A673 (cell line): ENCODE results near the gene NUP85. TPM values are rescaled to one million over a fixed set of nuclear protein-coding genes. Genes with fewer than 3 reads are reported as not detected.

Experiments
- BruUV-seq: library from RNA; stranded (reverse); fragments of 400-500 nt; replicated peaks from 2 replicates; lab custom pipeline; 2021; lab: Mats Ljungman, UMichigan
- CTCF ChIA-PET: fragments of 300-600 bp; sonication (Branson Sonifier 250); formaldehyde crosslinking; loops from one replicate; lab custom pipeline; 2022; ENCODE audit warnings: antibody characterized with exemption; lab: Charles Lee
- POLR2A ChIA-PET: fragments of 300-600 bp; sonication (Branson Sonifier 250); formaldehyde crosslinking; loops from one replicate; lab custom pipeline; 2022; ENCODE audit warnings: antibody characterized with exemption; ENCODE audit not compliant: low non-redundant PET; lab: Charles Lee
- DNase-seq: peaks from one replicate; pipeline ENCODE4 v3.0.0-alpha.2; 2015; ENCODE audit warnings: low spot score
- H3K27ac ChIP-seq: fragments of 200-600 bp; sonication (generic); 2 replicates; pipeline ENCODE4 v1.5.1; 2016; ENCODE audit warnings: mixed run types, low read depth, mild to moderate bottlenecking, mixed read lengths, antibody characterized with exemption, low read length; ENCODE audit not compliant: poor library complexity, severe bottlenecking
- H3K27me3 ChIP-seq: fragments of 200-600 bp; sonication (generic); replicated peaks from 2 replicates; pipeline ENCODE4 v1.6.1; 2017; ENCODE audit warnings: mixed run types, low read depth, mild to moderate bottlenecking, mixed read lengths, antibody characterized with exemption, low read length; ENCODE audit not compliant: insufficient read depth, poor library complexity
- H3K36me3 ChIP-seq: fragments of 200-600 bp; sonication (generic); 2 replicates; pipeline ENCODE4 v1.6.1; 2016; ENCODE audit warnings: mixed run types, mild to moderate bottlenecking, mixed read lengths, antibody characterized with exemption, low read length; ENCODE audit not compliant: insufficient read depth, poor library complexity, severe bottlenecking
- H3K4me1 ChIP-seq: fragments of 200-600 bp; sonication (generic); 2 replicates; pipeline ENCODE4 v1.6.1; 2017; ENCODE audit warnings: mixed run types, mild to moderate bottlenecking, mixed read lengths, antibody characterized with exemption, low read length; ENCODE audit not compliant: insufficient read depth, poor library complexity, severe bottlenecking
- H3K4me3 ChIP-seq: fragments of 200-600 bp; sonication (generic); 2 replicates; pipeline ENCODE4 v1.5.1; 2016; ENCODE audit warnings: low read depth, mixed run types, mild to moderate bottlenecking, mixed read lengths, low read length; ENCODE audit not compliant: poor library complexity, severe bottlenecking
- H3K9me3 ChIP-seq: fragments of 200-600 bp; sonication (generic); 2 replicates; pipeline ENCODE4 v1.6.1; 2016; ENCODE audit warnings: mixed run types, low read depth, mild to moderate bottlenecking, mixed read lengths, antibody characterized with exemption, low read length; ENCODE audit not compliant: poor library complexity, severe bottlenecking
- EZH2 ChIP-seq: fragments of 200-600 bp; sonication (generic); IDR thresholded peaks from 2 replicates; pipeline ENCODE4 v1.6.1; 2017; ENCODE audit warnings: borderline replicate concordance, low read depth, mild to moderate bottlenecking, mixed read lengths, antibody characterized with exemption, low read length; ENCODE audit not compliant: poor library complexity, severe bottlenecking
- intact Hi-C: fragments of 100-400 bp; cut with micrococcal nuclease; formaldehyde crosslinking; loops from one replicate; pipeline ENCODE4 v1.10.0; 2022; ENCODE audit not compliant: unreplicated experiment
- total RNA-seq: library from RNA; stranded (reverse); gene quantifications from 2 replicates; pipeline ENCODE4 v1.2.3, GENCODE V29; 2021
- TF ChIP-seq, protein P1 (sequence below): fragments of 300-800, 200-600 bp; sonication (generic); conservative IDR thresholded peaks from 2 replicates; pipeline ENCODE4 v1.5.1; 2017; ENCODE audit warnings: low read depth, mild to moderate bottlenecking, antibody characterized with exemption, low read length, moderate library complexity, mixed read lengths

The NUP85 gene
- total RNA-seq, 1 experiment from 2014 or later = 140 TPM

DNA sequence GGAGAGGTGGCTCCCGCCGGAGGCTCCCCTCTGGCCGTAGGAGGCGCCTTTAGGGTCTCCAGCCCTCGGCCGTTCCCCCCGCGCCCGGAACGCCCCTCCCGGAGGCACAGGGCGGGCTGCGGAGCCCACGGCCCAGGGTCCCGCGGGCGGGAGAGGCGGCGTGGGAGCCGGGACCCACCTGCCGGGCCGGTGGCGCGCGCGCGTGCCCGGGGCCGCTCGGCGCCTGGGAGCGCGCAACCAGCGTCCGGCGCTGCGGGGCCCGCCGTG lies 65.4 kb downstream of the NUP85 start, which contains the start of gene MIF4GD:
Gene MIF4GD (minus strand): TSS at position 266 of the 267 bp plus-strand sequence. CDS start 1,036 bp downstream, outside the sequence.
- TF ChIP-seq EZH2 = no peak
- TF ChIP-seq, protein P1, sequence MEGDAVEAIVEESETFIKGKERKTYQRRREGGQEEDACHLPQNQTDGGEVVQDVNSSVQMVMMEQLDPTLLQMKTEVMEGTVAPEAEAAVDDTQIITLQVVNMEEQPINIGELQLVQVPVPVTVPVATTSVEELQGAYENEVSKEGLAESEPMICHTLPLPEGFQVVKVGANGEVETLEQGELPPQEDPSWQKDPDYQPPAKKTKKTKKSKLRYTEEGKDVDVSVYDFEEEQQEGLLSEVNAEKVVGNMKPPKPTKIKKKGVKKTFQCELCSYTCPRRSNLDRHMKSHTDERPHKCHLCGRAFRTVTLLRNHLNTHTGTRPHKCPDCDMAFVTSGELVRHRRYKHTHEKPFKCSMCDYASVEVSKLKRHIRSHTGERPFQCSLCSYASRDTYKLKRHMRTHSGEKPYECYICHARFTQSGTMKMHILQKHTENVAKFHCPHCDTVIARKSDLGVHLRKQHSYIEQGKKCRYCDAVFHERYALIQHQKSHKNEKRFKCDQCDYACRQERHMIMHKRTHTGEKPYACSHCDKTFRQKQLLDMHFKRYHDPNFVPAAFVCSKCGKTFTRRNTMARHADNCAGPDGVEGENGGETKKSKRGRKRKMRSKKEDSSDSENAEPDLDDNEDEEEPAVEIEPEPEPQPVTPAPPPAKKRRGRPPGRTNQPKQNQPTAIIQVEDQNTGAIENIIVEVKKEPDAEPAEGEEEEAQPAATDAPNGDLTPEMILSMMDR = no peak
- Histone ChIP-seq H3K9me3 (no peaks in the 10 kb centered on the region), H3K27me3 (no peaks in the 10 kb centered on the region), H3K4me3 (peak within 1 kb of the TSS; percentile 100), H3K4me1 (peaks cover 9% of the 10 kb centered on the region), H3K27ac (peak within 1 kb of the TSS; percentile 88), H3K36me3 (peaks cover 17% of the 10 kb centered on the region)
- no peak for DNase-seq
- ChIA-PET CTCF (interaction anchor here (0.6 to 2.3 kb wide), 16 partner anchors 9 to 309 kb away, joined by 3 to 16 read pairs (median 5); partner anchors contain the start of genes GGA3, GRB2, MRPS7 and NUP85), POLR2A (interaction anchor here (0.5 to 1.0 kb wide), 4 partner anchors 8 to 22 kb away, joined by 3 to 12 read pairs (median 4); partner anchors contain the start of gene SLC25A19)
- no TSS peak for BruUV-seq
- intact Hi-C loops = no loop called here

DNA sequence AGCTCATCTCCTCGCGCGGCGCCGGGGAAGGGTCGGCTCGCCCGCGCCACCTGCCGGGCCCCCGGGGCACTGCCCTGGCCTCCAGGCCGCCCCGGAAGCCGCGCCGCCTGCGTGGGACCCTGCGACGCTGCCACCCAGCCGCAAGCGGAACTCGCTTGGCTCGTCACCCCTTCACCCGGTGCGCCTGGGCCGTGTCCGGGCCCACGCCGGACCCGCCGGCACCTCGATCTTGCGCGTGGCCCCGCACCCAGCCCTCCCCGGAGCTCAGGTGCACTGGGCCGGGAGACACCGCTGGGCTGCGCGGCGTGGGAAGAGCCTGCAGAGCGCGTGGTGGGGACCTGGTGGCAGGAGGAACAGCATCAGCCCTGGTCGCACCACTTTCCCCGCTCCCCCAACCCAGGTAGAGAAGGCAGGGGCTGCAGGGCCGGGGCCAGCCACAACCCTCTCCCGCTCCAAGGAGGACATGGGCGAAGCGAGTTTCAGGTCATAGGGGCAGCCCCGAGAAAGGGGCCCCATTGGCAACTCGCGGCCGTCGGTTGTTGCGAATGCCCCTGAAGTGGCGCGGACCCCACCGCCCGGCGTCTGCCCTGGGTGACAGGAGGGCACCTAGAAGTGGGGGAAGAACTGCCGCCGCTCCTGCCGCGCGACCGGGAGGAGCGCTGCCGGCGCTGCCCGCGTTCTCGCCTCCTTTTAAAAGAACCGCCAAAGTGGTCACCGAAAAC lies 65.9 kb downstream of the NUP85 start:
- POLR2A ChIA-PET = interaction anchor here (0.5 to 1.0 kb wide), 4 partner anchors 9 to 23 kb away, joined by 3 to 12 read pairs (median 4); partner anchors contain the start of gene SLC25A19
- H3K9me3 ChIP-seq = no peaks in the 10 kb centered on the region
- H3K36me3 ChIP-seq = peaks cover 12% of the 10 kb centered on the region
- H3K27ac ChIP-seq = peak overlapping the region; percentile 83
- no peaks in the 10 kb centered on the region for H3K27me3 ChIP-seq
- intact Hi-C loops = no loop called here
- H3K4me3 ChIP-seq = peak overlapping the region; percentile 100
- DNase-seq = peak; percentile 89
- no TSS peak for BruUV-seq
- H3K4me1 ChIP-seq = peaks cover 9% of the 10 kb centered on the region
- TF ChIP-seq, protein P1 = peak; percentile 37; the same call in 1 of the 2 replicates
- no peak for TF ChIP-seq EZH2
- CTCF ChIA-PET = interaction anchor here (0.6 to 2.3 kb wide), 16 partner anchors 10 to 310 kb away, joined by 3 to 16 read pairs (median 5); partner anchors contain the start of genes GGA3, GRB2, MRPS7 and NUP85

DNA sequence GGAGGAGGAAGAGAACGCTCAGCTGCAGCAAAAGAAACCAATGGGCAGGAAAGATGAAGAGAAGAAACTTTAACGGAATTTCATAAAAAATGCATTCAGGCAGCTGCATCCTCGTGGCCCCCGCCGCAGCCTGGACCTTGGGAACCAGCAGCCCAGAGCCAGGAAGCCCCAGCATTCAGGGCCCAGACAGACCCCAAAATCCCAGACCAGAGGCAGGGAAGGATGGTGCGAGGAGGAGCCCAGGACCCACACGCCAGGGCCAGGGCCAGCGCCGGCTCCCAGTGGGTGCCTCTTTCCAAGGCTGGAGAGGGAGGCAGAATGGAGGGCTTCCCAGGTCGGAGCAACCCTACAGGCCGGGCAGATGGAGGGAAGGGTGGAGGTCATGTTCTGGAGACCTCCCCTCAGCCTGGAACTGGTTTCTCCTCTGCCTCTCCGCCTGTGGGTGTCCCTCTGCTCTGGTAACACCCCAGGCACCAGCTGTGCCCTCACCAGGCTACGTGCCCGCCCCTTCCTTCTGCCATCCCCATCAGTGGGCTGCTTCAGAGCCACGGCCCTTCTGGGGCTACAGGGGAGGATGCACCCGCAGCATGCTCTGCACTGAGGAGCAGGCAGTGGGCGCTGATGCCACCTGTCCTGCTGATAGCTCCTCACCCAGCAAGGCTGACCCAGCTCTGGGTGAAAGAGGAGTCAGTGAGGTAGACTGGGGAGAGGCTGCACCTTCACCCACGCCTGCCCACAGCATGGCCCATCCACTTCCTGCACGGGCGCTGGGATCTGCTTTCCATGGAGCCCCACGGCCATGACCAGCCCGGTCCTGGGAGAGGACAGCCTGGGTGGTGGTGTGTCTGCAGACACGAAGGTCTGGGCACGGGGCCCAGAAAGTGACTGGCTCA lies 66.7 kb downstream of the NUP85 start:
- Histone ChIP-seq H3K4me3 (peak overlapping the region; percentile 100), H3K27ac (peak overlapping the region; percentile 83), H3K27me3 (no peaks in the 10 kb centered on the region), H3K36me3 (peaks cover 4% of the 10 kb centered on the region), H3K9me3 (no peaks in the 10 kb centered on the region), H3K4me1 (peaks cover 9% of the 10 kb centered on the region)
- DNase-seq = no peak
- TF ChIP-seq, protein P1 = no peak
- no peak for TF ChIP-seq EZH2
- intact Hi-C loops = no loop called here
- ChIA-PET POLR2A (no interaction called here), CTCF (interaction anchor here (1.3 to 2.3 kb wide), 4 partner anchors 11 to 311 kb away, joined by 4 to 16 read pairs (median 12); partner anchors contain the start of genes GGA3, MRPS7 and SLC25A19)
- no TSS peak for BruUV-seq
